GM18520 (cell line): ENCODE measurements around the gene JAML.

ENCODE experiments used
- ATAC-seq: cut with Tn5 transposase; IDR thresholded peaks from one replicate; pipeline ENCODE4 v1.9.1; 2021; ENCODE audit not compliant: unreplicated experiment

Gene JAML

DNA sequence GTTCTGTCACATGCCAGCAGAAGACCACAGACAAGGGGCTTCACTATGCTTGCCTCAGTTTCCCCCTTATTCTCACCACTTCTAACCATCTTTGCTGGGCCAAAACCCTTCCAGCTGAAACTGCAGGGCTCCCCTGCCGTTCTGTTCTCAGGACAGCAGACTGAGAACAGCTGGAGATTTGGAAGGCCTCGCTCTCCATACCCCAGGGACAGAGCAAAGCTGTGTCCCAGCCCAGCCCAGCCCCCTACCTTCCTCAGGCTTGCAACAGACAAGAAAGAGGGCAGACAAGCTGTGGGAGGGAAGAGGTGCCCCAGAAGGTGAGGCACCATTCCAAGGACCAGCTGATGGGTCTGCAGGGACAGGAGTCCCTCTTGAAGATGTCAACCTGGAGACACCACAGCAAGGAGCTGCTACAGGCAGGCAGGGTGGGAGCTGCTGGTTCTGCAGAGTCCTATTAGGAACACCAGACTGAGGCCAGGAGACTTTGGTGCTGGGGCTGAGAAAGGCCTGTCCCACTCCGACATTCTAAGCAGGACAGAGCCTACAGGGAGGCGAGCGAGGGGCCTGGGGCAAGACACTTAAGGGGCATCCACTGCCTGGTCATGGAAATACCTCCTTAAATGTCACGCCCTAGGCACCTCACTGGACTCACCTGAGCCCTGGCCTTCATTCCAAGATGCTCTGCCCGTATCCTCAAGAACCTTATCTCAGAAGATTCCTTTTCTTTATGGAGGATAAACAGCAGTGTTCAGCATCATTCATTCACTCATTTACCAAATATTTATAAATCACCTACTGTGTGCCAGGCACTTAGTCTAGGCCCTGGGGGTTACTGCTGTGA is 55.3 kb downstream of the JAML start:
- ATAC-seq, result no peak

DNA sequence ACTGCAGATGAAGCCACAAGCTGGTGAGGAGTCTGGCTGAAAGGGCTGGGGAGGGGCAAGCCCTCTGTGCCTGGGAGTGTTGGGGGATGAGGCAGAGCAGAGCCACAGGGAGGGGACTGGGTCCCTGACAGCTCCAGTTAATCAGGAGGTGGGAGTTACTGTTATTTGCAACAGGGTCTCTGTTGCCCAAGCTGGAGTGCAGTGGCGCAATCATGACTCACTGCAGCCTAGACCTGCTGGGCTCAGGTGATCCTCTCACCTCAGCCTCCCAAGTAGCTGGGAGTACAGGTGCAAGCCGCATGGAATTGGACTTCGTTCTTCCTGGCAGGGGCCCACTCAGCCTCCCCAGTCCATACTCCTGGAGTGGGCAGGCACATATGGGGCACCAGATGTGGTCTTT is 56.1 kb downstream of the JAML start:
- ATAC-seq, result no peak

DNA sequence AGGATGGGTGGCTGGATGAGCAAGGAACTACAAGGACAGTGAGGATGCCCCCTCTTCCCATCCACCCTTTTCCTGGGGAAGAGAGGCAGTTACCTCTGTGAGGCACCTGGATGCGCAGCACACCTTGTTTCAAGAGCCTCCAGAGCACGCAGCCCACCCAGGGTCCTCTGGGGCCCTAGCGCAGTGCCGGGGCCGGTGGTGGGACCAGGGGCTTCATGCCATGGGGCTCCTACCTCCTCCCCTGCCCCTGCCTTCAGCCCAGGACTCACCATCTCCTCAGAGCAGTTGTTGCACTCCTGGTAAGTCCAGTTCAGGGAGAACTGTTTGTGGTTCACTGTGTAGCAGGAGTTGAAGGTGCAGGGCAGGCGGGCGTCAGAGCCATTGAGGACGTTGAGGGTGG is 56.5 kb downstream of the JAML start:
- no peak for ATAC-seq

DNA sequence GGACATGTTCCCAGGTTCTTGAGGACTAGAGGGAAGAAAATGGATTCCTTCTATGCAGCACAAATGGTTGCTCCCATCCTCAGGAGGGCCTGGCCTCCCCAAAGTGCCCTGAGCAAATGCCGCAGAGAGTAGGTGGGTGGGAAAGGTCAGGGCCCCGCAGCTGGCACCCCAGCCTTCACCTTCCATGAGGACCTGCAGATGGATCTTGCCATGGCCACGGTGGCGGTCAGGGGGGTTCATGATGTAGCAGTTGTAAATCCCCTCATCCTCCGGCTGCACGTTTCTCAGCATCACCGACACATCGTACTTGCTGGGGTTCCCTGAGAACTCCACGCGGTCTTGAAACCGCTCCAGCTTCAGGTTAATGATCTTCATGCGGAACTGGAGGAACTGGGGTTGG is 56.9 kb downstream of the JAML start:
- no peak for ATAC-seq

- no peak for ATAC-seq
Measured at GRCh38 chr11:118167253-118167652, 57.6 kb downstream of the JAML start.

DNA sequence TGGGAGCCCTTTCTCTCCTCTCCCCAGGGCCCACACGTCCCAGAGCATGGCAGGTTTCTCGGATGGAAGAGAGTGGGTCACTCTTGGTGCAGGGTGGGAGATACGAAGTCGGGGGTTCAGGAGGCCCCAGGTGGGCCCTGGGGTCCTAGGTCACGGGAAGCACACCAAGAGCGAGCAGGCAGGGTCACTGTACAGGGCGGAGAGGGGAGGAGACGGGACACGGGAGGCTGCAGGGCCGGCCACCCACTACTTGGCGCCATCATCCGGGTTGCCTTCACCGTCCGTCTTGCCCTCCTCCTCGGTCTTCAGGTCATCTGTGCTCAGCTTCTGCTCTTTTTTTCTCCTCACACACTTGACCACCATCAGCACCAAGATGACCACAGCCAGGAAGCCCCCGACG is 58.2 kb downstream of the JAML start:
- no peak for ATAC-seq

DNA sequence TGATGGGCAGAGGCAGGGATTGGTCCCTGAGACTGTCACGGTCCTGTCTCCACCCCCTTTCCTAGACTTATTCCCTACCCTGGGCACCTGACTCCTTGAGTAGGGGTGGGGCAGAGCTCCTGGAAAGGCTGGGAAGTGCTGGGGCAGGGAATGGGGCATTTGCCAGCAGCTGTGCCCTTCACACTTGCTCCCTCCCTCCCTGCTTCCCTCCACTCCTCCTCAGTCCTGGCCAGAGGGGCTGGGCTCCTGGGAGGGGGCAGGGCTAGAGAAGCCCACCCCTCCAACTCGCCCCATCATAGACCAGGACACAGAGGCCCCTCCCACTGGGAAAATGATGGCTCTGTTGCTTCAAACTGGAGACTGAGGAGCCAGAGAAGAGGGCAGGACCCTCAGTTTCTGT is 59.9 kb downstream of the JAML start:
- no peak for ATAC-seq

DNA sequence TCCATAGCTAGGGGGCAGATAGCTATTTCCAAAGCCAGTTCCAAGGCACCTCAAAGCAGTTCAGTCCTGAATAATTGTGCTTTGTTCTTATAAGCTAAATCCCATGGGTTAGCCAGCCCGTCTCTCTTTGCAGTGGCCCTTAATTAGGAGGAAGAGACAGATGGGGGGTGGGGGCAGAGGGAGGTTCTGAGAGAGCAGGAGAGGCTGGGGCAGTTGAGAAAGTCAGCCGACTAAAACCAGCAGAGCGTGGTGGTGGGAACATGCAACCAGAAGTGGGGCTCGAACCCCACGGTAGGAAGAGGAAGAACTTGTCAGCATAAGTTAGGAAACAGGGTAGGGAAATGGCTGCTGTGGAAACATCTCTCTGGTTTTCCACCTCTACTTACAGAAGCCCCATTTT is 61.3 kb downstream of the JAML start:
- no peak for ATAC-seq

DNA sequence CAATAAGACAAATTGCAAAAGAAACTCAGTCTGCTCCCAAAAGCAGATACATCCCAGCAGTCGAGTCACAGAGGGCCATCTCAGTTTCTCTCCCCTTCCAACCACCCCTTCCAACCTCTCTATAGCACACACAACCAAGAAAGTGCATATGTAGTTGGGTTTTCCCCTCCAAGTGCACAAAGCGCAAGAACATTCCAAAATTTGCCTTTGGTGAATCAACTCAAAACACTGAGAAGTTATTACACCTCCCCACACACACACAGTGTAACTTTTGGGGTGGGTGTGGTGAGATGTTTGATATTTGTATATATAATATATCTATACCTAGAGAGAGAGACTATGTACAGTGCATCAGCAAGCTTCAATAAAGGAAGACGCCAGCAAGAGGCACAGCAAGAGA is 62.0 kb downstream of the JAML start:
- no peak for ATAC-seq

DNA sequence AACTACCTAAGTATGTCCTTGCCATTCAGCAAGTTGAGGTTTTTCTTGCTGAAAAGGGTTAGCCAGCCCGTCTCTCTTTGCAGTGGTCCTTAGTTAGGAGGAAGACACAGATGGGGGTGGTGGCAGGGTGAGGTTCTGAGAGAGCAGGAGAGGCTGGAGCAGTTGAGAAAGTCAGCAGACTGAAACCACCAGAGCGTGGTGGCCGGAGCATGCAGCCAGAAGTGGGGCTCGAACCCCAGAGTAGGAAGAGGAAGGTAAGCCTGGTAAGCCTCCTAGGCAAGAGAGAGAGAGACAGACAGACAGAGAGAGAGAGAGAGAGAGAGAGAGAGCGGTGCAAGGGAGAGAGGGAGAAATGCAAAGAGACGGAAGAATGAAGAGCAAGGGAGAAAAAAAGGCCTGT is 63.0 kb downstream of the JAML start:
- ATAC-seq, result no peak

DNA sequence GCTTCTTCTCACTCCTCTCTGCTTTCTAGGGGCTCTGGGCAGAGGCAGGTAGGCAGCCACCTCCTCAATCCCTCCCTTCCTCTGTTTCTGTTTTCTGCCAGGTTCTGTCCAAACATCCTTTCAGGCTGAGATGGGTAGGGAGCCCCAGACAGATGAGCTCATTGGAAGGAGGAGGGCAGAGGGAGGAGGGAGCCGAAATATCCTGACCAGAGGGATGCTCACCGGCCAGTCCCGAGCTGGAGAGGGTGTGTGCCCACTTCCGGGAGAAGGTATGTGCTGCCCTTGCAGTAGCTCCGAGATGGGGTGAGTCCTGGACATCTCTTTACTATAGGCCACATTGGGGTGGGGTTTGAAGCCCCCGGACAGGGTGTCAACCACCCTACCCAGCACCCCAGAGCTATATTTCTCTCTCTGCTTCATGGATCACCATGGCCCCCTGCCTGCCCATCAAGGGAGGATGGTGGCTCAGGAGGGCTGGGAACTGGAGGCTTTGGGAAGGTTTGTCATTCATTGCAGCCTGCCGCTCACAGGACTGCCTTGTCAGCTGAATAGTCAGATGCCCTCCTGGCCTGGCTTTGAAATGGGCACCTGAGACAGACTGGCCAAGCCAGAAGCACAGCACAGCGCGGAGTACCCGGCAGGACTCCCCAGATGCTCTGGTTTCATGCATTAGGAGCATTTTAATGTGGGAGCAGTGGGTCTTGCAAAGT is 67.5 kb downstream of the JAML start:
- no peak for ATAC-seq

DNA sequence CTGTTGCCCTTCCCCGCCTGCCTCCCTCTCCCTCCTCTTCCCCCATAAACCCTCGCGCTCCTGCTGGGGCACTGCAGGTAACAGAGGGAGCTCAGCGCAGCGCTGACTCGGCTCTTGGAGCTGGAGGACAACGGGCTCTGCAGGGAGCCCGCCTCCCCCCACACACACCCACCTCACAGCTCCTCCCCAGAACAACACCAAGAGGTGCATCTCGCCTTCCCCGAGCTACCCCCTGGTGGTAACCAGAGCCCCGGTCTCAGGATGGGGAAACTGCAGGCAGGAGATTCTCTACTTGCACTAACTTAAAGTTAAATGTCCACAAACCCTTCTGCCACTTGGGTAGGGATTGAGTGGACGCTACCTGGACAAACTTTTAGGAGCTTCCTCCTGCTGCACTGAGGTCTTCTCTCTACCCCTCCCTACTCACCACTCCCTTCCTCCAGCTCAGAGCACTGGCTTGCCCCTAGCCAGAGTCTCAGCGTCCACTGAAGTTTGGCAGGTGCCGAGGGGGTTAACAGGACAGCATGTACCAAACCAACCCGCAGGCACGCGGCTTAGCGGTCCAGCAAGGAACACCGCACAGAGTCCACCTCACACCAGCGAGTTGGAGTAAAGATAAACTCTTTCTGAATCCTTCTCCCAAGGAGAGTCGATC is 68.2 kb downstream of the JAML start:
- ATAC-seq, result no peak

- ATAC-seq, result no peak
Measured at GRCh38 chr11:118155776-118156530, 68.9 kb downstream of the JAML start.

GRCh38 chr11:118154641-118155040 is 70.2 kb downstream of the JAML start:
- no peak for ATAC-seq

DNA sequence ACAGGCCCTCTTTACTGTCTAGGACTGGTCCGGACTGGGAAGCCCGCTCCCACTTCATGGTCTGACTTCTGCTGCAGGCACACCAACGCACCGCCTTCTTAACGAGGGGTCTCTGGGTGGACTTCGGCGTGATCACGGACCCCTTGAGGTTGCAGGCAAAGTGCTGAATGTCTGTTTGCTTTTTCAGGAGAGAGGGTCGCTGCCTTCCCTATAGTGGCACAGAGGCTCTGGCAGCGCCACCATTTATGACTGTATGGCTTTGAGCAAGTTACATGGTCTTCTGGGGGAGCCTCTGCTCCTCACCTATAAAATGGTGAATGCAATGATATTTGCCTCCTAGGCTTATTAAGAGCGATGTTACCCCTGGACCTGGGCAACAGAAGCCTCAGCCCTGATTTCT is 70.8 kb downstream of the JAML start:
- ATAC-seq, result no peak

DNA sequence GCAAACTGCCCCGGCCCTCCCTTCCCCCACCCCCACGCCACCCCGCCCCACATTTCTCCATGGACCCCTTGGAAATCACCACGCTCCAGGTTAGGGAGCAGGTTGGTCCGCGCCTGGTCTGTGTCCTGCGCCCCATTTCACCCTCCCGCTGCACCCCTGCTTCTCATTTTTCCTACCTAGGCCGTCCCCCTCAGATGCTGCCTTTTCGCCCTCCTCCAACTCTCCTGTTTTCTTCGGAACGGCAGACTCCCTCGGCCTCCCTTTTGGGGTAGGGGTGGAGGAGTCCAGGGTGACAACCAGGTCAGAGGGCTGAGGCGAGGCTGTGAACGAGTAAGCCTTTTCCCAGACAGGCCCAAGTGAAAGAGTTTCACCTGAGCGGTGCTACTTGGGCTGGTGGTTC is 71.3 kb downstream of the JAML start:
- no peak for ATAC-seq

- no peak for ATAC-seq
Measured at GRCh38 chr11:118152552-118153471, 72.0 kb downstream of the JAML start, which contains the start of gene SCN4B. SCN4B (minus strand) TSS chr11:118152823; CDS start chr11:118152673, 150 bp downstream.

- no peak for ATAC-seq
Measured at GRCh38 chr11:118152020-118152551, 72.7 kb downstream of the JAML start.

DNA sequence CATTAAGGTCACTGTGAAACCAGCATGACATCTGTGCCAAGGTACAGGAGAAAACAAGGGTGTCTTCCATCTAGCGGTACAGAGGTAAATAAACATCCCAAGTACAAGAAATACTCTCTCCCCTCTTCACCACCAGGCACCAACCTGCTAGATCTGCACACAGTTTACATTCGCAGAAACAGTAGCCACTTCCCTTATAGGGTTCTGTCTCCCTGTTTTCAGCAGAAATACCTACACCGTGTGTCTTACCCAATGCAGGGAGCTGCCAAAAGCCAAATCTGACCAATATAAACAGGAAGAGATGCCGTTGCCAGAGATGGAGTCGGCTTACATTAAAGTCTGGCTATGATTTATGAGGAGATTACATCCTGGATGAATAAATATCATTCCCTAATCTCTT is 73.4 kb downstream of the JAML start:
- no peak for ATAC-seq

DNA sequence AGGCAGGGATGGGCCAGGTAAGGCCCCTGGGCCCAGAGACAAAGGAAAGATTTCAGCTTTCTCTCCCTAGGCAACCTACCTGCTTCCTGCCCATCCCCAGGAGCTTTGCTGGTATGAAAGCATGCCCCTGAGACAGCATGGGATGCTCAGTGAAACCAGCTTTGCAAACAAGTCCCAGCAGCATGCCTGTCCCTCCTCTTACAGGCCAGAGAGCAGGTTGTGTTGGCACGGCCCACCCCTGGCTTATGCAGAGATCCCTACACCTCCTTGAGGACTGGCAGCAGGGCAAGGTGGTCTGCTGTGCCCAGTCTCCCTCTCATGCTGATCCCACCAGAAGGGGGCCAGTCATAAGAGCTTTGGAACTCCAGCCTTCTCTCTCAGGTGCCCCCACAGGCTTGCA is 75.3 kb downstream of the JAML start:
- no peak for ATAC-seq
